Activated naive CD8-positive, alpha-beta T cell treated with anti-CD3 and anti-CD28 coated beads, Interleukin-2, amount 50 U/mL, for 16 hours (primary cell): ENCODE results near the gene WFDC10A.
"Not testable (repeated sequence)": the region's sequence is repeated elsewhere in the genome, so short reads cannot be mapped to it uniquely, and the experiment has no call there.

Experiments used
- DNase-seq: peaks from one replicate; pipeline ENCODE4 v3.0.0-alpha.2; 2020; ENCODE audit warnings: low read depth, low spot score

The WFDC10A gene

GRCh38 chr20:45629496-45630100, at the start of gene WFDC10A:
TSS of gene WFDC10A (plus strand) at chr20:45629739. CDS start at chr20:45629814, 75 bp downstream.
- no peak for DNase-seq

GRCh38 chr20:45581702-45582101, 47.8 kb upstream of the WFDC10A start:
- no peak for DNase-seq

- no peak for DNase-seq
Measured at GRCh38 chr20:45583502-45583901, 46.0 kb upstream of the WFDC10A start.

- DNase-seq, result not testable (repeated sequence)
Measured at GRCh38 chr20:45584294-45584693, 45.2 kb upstream of the WFDC10A start.

- DNase-seq, result not testable (repeated sequence)
Measured at GRCh38 chr20:45585986-45586385, 43.6 kb upstream of the WFDC10A start.

- DNase-seq, result no peak
Measured at GRCh38 chr20:45588800-45589199, 40.7 kb upstream of the WFDC10A start.

- DNase-seq, result no peak
Measured at GRCh38 chr20:45589725-45590124, 39.8 kb upstream of the WFDC10A start.

GRCh38 chr20:45592574-45593189, 36.9 kb upstream of the WFDC10A start:
- DNase-seq, result no peak

- DNase-seq, result no peak
Measured at GRCh38 chr20:45593498-45593897, 36.0 kb upstream of the WFDC10A start.

- DNase-seq, result no peak
Measured at GRCh38 chr20:45595235-45595634, 34.3 kb upstream of the WFDC10A start.

- no peak for DNase-seq
Measured at GRCh38 chr20:45607810-45608209, 21.7 kb upstream of the WFDC10A start.

- no peak for DNase-seq
Measured at GRCh38 chr20:45611054-45611453, 18.5 kb upstream of the WFDC10A start.

- DNase-seq, result no peak
Measured at GRCh38 chr20:45612314-45612713, 17.2 kb upstream of the WFDC10A start.

GRCh38 chr20:45617591-45617990, 11.9 kb upstream of the WFDC10A start:
- DNase-seq, result no peak

- DNase-seq, result no peak
Measured at GRCh38 chr20:45621593-45621992, 7.9 kb upstream of the WFDC10A start.

GRCh38 chr20:45626540-45626939, 3.0 kb upstream of the WFDC10A start:
- DNase-seq, result no peak

GRCh38 chr20:45630371-45630770, 832 bp downstream of the WFDC10A start:
- no peak for DNase-seq

- no peak for DNase-seq
Measured at GRCh38 chr20:45631184-45631583, 1.6 kb downstream of the WFDC10A start, which contains the start of gene WFDC9. TSS of gene WFDC9 (minus strand) at chr20:45631284. CDS start at chr20:45610181, 21,103 bp downstream.

- DNase-seq, result no peak
Measured at GRCh38 chr20:45636513-45636912, 7.0 kb downstream of the WFDC10A start.

- DNase-seq, result no peak
Measured at GRCh38 chr20:45639687-45640086, 10.1 kb downstream of the WFDC10A start.

GRCh38 chr20:45641076-45641475, 11.5 kb downstream of the WFDC10A start:
- DNase-seq, result not testable (repeated sequence)

- not testable (repeated sequence) for DNase-seq
Measured at GRCh38 chr20:45645869-45646268, 16.3 kb downstream of the WFDC10A start.

- no peak for DNase-seq
Measured at GRCh38 chr20:45646875-45647274, 17.3 kb downstream of the WFDC10A start.
